ENCODE data around the gene TIMP4. TPM values are rescaled to one million over a fixed set of nuclear protein-coding genes. Genes with fewer than 3 reads are reported as not detected.

TIMP4 gene
- total RNA-seq, 3 donors from 2014 or later: 1.2 to 8.7 (median 3.6) TPM

DNA sequence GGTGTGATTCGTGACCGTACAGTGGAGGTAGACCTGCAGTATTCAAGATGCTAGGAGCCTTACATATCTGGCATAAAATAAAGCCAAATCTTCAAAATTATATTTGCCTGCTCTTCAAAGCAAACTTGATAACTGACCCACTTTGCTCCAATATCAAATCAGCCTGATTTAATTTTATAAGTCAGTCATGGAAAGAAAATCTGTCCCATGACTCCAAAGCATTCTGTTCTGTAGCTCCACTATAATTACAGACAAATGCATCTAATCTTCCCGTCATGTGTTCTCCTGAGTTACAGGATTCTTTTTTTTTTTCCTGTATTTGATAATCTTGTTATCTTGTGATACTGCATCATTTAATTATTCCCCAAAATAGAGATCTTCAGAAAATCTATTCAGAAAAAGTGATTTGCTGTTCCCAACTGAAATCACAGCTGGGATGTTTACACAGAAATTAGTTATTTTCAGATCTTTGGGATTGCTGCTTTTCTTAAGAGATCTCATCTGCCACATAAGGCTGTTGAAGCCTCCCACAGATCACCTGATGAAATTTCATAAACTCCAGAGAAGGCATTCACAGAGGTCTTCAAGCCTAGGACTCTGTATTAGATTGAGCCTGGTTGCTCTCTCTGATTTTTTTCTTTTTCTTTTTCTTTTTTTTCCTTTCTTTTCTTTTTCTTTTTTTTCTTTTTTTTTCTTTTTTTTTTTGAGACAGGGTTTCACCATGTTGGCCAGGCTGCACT, 27.2 kb downstream of the TIMP4 start:
- ATAC-seq (no peak), DNase-seq (no peak)
- no peaks in the 10 kb centered on the region for H3K9me3 ChIP-seq
- no peaks in the 10 kb centered on the region for H3K4me1 ChIP-seq (ENCODE audit: low read depth)
- no peaks in the 10 kb centered on the region for H3K36me3 ChIP-seq (ENCODE audit: low read depth)
- TF ChIP-seq, protein P1, sequence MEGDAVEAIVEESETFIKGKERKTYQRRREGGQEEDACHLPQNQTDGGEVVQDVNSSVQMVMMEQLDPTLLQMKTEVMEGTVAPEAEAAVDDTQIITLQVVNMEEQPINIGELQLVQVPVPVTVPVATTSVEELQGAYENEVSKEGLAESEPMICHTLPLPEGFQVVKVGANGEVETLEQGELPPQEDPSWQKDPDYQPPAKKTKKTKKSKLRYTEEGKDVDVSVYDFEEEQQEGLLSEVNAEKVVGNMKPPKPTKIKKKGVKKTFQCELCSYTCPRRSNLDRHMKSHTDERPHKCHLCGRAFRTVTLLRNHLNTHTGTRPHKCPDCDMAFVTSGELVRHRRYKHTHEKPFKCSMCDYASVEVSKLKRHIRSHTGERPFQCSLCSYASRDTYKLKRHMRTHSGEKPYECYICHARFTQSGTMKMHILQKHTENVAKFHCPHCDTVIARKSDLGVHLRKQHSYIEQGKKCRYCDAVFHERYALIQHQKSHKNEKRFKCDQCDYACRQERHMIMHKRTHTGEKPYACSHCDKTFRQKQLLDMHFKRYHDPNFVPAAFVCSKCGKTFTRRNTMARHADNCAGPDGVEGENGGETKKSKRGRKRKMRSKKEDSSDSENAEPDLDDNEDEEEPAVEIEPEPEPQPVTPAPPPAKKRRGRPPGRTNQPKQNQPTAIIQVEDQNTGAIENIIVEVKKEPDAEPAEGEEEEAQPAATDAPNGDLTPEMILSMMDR (IDR thresholded peaks at IDR 0.05): no peak
- intact Hi-C loops (cut with DNase I, micrococcal nuclease): no loop called here
- no peak overlapping the region for H3K4me3 ChIP-seq

DNA sequence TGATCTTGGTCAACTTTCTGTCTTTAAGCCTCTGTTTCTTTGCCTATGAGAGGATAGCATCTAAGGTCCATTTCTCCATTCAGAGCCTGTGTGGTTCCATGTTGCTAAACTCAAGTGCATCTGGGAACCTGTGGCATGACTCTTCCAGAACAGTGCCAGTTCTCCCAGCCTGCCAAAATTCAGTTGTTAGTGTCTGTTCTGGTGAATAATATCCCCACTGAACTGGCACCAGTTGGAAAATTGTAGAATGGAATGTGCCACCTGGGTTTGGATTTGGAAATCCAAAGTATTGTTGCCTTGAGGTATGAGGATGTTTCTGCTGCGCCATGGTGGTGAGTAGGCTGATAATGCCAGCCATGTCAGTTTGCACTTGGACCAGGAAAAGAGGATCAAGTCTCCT, 31.3 kb downstream of the TIMP4 start:
- no peak for ATAC-seq
- H3K4me3 ChIP-seq: no peak overlapping the region
- DNase-seq: no peak
- TF ChIP-seq, protein P1 (IDR thresholded peaks at IDR 0.05): no peak
- H3K36me3 ChIP-seq (ENCODE audit: low read depth): no peaks in the 10 kb centered on the region
- intact Hi-C loops (cut with DNase I, micrococcal nuclease): no loop called here
- no peaks in the 10 kb centered on the region for H3K4me1 ChIP-seq (ENCODE audit: low read depth)
- no peaks in the 10 kb centered on the region for H3K9me3 ChIP-seq

DNA sequence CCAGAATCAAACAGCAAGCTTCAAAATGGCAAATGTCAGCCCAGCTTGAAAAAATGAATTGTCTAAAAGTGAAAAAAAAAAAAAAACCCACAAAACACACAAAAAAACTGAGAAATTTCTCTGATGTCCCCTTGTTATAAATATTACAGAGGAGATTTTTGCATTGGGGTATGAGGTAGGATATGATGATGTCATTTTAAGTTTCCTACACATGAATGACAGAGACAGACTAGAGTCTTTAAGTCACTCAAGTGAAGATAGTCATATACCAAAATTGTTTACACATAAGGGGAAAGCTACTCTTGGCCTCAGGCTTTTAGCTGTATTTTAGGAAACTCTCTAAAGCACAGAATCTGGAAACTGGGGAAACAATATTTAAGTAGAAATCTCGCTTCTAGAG, 32.9 kb downstream of the TIMP4 start:
- no peaks in the 10 kb centered on the region for H3K4me1 ChIP-seq (ENCODE audit: low read depth)
- no peak for DNase-seq
- no peaks in the 10 kb centered on the region for H3K36me3 ChIP-seq (ENCODE audit: low read depth)
- no peaks in the 10 kb centered on the region for H3K9me3 ChIP-seq
- intact Hi-C loops (cut with DNase I, micrococcal nuclease): no loop called here
- ATAC-seq: no peak
- no peak overlapping the region for H3K4me3 ChIP-seq
- TF ChIP-seq, protein P1 (IDR thresholded peaks at IDR 0.05): no peak

DNA sequence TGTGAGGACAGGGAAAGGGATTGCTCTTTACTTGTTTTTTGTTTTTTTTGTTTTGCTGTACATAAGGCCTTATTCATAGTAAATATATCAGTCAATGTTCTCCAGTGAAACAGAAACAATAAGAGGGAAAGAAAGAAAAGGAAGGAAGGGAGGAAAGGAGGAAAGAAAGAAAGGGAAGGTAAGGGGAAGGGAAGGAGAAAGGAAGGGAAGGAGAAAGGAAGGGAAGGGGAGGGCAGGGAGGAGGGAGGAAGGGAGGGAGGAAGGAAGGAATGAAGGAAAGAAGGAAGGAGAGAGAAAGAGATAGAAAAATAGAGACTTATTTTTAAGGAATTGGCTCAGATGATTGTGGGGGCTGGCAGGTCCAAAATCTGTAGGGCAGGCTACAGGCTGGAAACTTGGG, 37.2 kb downstream of the TIMP4 start:
- DNase-seq (no peak), ATAC-seq (no peak)
- intact Hi-C loops (cut with DNase I, micrococcal nuclease): no loop called here
- no peaks in the 10 kb centered on the region for H3K4me1 ChIP-seq (ENCODE audit: low read depth)
- H3K36me3 ChIP-seq (ENCODE audit: low read depth): no peaks in the 10 kb centered on the region
- H3K9me3 ChIP-seq: no peaks in the 10 kb centered on the region
- TF ChIP-seq, protein P1 (IDR thresholded peaks at IDR 0.05): no peak
- no peak overlapping the region for H3K4me3 ChIP-seq

DNA sequence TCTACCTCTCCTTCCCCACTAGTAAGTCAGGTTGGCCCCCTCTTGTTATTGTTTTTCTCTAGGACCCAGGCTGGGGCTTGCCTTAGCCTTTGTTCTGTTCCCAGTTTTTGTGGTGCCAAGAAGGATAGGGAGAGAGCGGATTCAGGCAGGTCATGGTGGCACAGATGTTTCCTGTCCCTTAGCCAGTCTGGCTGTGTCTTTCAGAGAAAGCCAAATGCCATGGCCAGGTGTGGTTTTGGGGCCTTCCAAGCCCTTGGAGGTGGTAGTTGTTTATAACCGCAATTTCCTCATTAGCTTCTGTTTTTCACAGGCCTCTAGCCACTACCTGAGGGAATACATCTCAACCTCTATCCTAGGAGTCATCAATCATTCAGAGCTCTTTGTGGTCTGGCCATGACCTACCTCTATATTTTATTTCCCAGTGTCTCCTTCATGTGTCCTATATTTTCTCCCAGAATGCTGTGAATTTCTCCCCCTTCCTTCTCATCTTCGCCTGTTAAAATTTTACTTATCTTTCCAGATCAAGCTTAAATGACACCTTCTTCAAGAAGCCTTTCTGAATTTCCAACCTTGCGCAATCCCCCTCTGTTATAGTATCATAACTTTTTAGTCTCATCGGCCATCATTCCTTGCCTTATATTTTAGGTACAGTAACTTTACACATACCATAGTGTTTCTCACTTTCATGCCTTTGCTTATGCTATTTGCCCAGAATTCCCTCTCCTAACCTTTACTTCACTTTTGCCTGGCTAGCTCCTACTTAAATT, 38.2 kb downstream of the TIMP4 start:
- DNase-seq (no peak), ATAC-seq (no peak)
- Histone ChIP-seq H3K4me3 (no peak overlapping the region), H3K4me1 (ENCODE audit: low read depth) (no peaks in the 10 kb centered on the region), H3K36me3 (ENCODE audit: low read depth) (no peaks in the 10 kb centered on the region), H3K9me3 (no peaks in the 10 kb centered on the region)
- intact Hi-C loops (cut with DNase I, micrococcal nuclease): no loop called here
- TF ChIP-seq, protein P1 (IDR thresholded peaks at IDR 0.05): no peak

All from mucosa of descending colon (tissue), 3 donors.